Fibroblast of skin of back (primary cell): ENCODE data around the gene RAMACL. TPM values are rescaled to one million over a fixed set of nuclear protein-coding genes. Genes with fewer than 3 reads are reported as not detected.
"Not testable (repeated sequence)": the region's sequence is repeated elsewhere in the genome, so short reads cannot be mapped to it uniquely, and the experiment has no call there.

ENCODE experiments used
- DNase-seq: peaks from one replicate; pipeline ENCODE4 v3.0.0-alpha.2; 2013
- polyA plus RNA-seq, 2 experiments: library from polyadenylated mRNA; unstranded; fragments of 120-200 nt; gene quantifications; one replicate each; pipeline ENCODE4 v1.2.1, GENCODE V29; 2013; ENCODE audit not compliant: insufficient read length in 2 of 2

Gene RAMACL
- polyA plus RNA-seq (2013, experiment 1 of 2; ENCODE audit: insufficient read length) = 0.10 TPM
- polyA plus RNA-seq (2013, experiment 2 of 2; ENCODE audit: insufficient read length) = not detected

DNA sequence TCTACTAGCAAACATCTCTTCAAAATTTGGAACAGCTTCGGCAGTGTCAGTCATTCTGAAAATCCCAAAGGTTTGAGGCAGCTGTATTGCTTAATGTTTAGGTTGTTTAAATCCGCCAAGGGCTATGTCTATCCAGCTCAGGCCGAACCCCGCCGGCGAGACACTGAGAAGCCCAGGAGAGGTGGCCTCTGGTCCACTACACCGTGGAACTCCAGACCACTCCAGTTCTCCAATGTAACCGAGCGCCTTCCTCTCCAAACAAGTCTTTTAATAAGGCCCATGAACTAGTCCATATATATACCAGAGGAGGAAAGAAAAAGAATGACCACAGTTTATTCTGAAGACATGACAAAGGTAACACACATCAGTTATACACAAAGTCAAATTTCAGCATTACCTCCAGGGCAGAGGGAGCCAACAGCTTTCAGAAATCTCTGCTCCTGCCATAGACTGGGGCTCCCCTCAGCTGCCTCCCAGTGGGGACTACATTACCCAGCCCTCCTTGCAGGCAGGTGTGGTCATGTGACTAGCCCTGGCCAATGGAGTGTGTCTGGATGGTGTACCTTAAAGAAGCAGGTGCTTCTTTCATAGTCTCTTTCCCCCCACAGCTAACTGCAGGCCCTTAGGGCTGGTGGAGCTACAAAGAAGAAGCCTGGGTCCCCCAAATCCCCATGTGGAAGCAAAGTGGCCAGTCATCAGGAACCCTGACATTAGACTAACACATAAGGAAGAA lies at the start of gene RAMACL:
Gene RAMACL, minus strand, starts transcription at position 255 of the 733 bp plus-strand sequence. Its CDS starts 201 bp downstream, at position 54.
- no peak for DNase-seq

DNA sequence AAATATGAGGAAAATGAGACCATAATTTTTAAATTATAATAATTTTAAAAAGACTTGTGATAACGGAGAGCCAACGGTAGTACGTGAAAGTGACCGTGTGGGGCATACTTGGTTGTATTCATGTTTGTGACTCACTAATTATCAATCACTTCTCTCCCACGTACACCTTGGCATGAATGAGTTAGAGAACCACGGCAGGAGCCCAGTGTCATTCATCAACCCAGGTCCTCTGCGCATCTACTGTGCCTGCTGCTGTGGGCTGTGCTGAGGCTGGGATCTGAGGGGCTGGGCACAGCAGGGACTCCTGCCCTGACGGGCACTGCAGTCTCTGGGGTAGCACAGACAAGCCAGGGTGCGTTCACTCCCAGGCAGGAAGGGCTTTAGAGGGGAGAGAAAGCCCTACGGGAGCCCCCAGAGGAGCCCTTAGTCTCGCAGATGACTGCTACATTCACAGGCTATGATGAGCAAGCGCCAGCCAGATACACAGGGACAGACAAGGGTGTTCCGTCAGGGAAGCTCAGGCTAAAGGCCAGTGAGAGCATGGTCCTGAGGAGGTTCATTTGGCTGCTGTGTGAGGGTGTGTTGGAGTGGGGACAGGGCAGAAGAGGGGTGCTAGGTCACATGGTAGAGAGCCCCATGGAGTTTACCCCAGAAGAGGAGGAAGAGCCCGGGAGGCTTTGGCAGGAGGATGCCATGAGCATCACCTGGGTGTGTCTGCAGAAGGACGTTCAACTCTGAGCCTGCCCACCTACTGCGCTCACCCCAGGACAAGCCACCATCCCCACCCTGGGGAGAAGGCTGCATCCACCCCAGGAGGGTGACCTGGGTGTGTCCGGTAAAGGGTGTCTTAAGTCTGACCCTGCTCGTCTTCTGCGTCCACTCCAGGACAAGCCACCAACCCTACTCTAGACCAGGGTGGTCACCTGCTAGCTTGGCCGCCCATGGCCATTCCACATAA lies 48.8 kb upstream of the RAMACL start:
- DNase-seq = no peak

DNA sequence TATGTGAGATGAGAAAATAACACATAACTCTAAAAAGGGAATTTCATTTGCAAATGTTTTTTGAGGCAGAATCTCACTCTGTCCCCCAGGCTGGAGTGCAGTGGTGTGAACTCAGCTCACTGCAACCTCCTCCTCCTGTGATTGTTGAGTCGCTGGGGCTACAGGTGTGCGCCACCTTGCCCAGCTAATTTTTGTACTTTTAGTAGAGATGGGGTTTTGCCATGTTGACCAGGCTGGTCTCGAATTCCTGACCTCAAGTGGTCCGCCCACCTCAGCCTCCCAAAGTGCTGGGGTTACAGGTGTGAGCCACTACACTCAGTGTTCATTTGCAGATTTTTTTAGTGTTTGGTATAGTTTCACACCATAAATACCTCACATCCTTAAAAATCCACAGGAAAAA lies 48.1 kb upstream of the RAMACL start:
- DNase-seq = not testable (repeated sequence)

DNA sequence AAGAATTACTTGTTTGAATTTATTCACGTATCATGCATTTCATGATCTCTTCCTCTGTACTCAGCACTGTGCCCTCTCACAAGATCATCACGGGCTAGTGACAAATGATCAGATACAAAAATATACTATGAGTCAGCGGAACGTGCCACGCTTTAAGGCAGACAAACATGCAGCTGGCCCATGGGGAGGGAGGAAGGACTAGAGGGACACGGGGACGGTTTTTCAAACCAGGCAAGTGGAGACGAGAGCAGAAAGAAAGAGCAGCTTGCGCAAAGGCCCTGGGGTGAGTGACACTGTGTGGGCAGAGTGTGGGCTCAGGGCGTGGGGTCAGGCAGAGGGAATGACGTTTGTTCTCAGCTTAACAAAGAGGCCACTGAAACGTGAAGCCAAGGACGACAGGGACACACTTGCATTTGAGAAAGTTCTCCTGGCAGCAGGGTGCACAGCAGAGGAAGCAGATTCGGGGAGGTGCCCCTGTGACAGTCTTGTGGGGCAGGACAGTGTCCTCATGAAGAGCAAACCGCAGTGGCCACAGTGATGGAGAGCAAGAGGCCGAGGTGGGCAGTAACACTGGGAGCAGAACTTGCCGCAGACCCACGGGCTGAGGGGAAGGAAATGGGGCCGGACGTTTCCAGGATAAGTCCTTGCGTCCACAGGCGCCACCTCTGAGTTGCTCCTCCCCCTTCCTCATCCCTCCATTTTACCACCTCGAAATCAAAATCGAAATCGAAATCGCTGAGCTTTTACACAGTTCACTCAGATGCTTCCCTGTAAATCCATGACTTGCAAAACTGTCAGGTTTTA lies 47.5 kb upstream of the RAMACL start:
- DNase-seq = peak; percentile 73

DNA sequence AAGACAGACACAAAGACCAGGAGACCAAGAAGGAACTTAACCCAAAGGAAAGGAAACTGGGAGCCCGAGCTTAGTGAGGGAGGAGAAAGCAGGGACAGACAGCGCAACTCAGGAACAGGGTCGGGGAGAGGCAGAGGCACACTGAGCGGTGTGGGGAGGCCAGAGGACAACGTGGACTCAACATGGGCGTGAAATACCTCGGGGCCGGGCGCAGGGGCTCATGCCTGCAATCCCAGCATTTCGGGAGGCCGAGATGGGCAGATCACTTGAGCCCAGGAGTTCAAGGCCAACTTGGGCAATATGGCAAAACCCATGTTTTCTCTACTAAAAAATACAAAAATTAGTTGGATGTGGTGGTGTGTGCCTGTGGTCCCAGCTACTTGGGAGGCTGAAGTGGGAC lies 46.3 kb upstream of the RAMACL start:
- no peak for DNase-seq

DNA sequence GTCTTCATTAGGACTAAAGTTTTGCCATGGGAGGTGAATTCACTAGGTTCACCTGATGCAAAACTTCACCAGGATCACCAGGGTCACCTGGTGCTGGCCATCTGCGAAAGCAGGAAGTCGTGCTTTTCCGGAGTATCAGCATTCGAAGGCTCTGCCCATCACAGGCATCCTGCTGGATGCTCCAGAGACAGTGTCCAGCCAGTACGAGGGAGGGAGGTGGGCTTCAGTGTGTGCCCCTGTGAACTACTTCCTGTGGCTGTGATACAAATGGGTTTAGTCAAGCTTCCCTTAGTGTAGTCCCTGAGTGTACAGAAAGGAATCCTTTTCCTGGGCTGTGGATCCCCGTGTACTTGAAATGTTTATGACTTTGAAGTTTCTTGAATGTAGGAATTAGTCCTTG lies 44.0 kb upstream of the RAMACL start:
- no peak for DNase-seq

DNA sequence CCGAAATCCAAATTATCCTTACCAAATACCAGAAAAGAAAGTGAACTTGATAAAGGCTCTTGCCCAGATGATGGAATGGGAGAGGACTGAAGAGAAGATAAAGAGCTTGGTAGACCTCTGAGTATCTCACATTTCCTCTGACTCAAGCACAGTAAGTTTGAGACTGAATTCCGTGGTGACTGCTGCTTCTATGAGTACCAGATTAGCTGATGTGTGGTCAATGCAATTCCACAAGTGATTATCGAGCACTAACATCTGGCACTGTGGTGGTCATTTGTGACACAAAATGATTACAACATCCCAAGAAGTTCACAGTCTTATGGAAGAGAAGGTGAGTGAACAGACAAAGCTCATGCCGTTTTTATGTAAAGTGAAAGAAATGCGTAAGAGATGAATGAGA lies 43.1 kb upstream of the RAMACL start:
- peak; percentile 78 for DNase-seq

DNA sequence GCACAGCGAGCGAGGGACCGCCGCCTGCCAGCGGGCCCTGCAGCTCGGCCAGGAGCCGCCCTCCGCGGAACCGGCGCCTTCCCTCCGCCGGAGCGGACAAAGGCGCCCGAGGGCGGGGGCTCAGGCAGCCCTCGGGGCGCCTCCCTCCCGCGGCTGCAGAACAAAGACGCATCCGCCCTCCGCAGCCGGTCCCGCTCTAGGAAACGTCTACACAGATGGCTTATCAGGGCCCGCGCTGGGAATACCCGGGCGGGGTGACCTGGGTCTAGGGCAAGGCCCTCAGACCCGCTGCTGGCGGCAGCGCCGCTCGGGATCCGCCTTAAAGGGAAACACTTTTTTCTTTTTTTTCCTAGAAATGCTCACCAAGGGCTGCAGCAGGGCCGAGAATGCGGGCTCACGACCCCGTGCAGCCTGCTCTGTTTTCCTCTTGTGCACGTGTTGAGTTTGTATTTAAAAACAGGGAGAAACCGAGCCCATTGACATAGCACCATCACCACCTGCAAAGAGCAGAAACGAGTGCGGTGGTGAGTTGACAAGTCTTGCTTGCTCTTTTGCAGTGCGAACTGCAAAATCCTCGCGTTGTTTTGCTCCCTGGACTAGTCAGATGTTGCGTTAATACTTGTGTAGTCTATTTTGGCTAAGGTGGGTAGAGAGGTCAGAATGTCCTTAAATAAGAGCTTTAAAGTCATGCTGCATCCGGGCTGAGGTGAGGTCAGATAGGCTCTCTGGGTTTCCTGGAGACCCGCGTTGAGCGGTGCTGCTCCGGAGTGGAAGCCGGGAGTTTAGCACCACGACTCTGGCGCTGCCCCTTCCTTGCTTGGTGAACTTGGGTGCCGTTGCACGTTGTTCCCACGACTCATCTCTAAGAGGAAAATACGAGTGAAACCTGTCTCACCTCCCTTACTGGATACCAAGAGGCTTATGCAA lies 41.7 kb upstream of the RAMACL start:
- peak; percentile 62 for DNase-seq

DNA sequence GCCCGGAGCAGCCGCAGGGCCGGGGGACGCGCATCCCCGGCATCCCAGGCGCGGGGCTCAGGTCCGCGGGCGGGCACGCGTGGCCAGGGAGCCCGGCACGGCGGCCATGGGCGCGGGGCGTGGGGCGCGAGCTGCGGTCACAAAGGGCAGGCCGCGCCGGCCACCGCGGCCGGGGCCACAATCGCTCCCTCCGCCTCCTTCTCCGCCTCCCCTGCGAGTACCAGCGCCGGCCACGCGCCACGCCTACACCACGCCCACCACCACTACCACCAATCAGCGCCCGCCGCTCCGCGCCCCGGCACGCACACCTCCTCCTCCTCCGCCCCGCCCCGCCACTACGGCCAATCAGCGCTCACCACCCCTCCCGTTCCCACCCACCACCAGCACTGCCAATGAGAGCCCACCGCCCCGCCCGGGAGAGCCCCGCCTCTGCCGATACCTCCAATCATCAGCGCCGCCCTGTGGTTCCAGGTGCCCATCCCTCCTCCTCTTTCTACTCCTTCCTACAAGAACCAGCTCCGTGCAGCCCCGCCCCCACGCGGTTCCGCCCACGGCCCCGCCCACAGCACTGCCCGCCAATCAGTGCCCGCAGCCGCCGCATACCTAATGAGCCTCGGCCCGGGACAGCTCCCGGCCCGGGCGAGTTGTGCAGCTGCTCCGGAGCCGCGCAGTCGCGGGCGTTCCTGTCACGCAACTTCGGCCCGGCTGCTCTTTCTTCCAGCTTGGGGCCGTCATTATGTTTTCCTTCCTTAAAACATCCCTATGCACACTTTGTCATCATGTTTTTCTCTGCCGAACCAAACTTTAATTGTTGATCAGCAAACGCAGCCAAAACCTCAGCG lies 40.8 kb upstream of the RAMACL start, which contains the start of gene RPS6KA2:
Gene RPS6KA2, minus strand, starts transcription at position 219 of the 842 bp plus-strand sequence. CDS start 232 bp downstream, outside the sequence.
- peak; percentile 99 for DNase-seq

DNA sequence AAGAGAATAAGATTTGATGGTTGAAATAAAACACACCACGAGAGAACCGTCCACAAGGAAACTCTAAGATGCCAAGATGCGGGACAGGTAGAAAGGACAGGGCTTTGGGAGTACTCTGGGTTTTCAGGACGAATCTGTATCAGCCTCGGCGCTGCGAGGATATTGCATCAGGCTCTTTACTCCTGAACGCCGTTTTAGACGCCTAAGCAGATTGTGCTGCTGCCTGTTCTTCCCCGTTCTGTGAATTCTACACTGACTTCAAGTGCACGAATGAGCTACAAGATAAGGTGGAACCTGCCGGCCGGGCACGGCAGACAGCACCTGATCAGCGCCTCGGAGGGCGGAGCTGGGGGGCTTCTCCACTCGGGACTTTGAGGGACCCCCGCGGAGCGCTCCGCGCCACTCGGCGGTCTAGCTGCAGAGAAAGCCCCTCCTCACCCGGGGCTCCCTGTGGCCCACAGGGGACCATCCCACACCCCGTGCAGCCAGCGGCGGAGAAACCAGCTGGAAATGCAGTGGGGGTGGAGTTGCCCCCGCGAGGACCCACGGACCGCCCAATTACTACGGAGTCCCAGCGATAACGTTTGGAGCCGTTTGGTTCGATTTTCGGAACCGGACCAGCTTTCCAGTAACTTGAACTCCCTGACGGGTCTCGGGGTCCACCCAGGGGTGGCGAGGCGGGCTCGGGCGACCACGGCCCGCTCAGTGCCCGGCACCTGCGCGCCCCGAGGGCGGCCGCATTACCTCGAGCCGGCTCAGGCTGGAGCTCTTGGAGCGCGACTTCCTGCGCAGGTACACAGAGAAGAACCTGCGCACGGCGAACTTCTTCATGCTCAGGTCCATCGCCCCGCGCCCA lies 39.9 kb upstream of the RAMACL start:
- DNase-seq = peak; percentile 50

DNA sequence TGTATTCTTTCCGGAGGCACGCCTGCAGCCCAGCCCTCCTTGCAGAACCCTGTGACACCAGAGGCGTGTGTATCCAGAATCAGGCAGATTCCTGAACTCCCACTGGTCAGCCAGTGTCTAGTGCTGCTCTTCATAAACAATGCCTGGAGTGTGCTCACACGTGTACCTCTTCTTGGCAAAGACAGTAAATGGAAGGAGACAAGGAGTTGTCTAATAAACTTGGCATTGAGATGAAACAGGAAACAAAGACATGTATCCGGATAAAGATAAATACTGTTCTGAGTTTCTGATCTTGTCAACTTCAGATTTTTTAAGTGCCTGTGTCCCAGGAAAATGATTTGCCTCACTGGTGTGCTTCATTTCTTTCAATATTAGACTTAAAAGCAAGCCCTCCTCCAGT lies 38.9 kb upstream of the RAMACL start:
- DNase-seq = peak; percentile 73

DNA sequence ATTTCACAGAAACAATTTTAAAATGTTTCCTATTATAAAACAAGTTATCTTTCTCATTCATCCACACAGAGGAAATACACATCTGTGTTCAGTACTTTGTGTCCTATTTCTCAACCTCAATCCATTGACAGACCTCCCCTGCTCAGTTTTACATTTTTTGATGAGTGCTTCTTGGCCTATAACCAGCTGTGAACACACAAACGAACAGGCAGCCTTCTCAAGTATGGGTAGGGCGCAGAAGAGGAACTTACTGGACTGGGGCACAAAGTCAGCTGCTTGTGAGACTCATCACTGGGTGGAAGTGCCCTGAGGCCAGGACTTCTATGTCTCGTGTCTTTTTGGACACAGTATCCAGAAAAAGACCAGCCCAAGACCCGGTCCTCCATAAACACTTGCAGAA lies 37.8 kb upstream of the RAMACL start:
- DNase-seq = peak; percentile 84

DNA sequence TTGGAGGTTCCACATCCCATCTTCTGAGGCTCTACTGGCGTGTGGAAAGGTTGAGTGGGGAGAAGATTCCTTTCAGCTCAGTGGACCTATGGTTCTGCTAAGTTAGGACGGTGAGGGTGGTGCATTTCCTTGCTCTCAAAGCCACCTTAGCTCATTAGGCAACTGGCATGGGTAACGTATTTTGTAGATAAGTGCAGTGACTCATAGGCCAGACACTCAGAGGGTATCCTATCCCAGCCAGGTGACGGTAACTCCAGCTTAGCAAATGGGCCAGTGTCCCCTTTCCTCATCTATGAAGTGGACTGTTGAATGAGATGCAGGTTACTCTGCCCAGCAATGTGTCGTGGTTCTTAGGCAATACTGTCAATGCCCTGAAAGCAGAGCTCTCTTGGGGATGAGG lies 36.8 kb upstream of the RAMACL start:
- no peak for DNase-seq

DNA sequence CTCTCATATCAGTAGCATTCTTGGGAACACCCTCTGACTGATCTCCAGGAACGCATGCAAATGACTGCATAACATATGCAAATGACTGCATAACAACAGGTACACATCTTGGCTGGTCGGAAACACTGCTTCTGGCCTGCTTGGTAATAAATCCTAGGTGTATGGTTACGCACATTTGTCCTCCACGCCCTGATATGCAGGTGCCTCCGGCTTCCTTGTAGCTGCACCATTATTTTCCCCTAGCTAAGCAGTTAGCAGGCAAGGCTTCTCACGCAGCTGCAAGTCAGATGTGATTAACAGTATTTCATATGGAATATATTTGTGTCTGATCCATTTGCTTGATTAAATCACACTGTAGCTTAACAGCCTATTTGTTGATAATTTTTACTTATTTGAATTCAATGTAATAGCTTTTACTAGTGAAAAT lies 34.6 kb upstream of the RAMACL start:
- no peak for DNase-seq

DNA sequence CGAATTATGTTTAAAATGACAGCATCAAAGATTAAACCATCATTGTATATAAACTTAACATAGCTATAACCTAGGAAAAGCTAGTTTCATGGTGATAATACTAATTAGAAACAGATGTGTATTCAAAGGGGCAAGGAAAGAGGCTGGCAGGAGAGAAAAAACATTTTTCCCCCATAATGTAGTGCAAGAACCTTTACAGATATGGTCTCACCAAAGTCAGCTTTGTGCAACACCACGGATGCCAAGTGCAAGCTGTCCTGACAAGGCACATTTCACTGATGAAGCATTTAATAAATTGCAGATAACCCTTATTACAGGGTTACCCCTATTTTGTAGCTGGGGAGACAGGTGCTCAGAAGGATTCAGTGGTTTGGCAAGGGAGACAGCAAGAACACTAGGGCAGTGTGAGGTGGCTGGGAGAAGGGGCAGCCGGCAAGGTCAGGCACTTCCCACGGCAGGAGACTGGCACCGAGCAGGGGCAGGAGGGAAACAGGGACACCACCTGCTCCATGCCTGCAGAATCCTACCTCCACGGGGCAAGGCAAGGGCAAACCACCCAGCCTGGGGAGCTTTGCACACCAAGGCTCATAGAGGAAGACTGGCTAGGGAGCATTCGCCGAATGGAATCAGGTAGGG lies 34.1 kb upstream of the RAMACL start:
- no peak for DNase-seq

DNA sequence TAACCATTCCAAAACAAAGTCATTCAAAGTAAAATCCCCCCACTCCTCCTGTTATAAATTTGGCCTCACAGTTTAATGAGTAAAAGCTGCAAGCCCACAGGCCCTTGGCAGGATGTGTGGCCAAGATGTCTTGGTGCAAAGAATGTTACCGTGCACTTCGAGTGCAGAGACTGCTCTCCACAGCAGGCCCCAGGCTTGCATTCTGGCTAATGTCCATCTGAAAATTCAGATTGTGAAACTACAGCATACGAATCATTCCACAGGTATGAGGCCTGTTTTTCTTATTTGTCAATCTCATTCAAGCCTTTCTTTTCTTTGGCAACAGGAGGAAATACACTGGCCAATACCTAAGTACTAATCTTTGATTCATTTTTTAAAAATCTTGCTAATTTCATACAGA lies 33.4 kb upstream of the RAMACL start:
- DNase-seq = peak; percentile 98

DNA sequence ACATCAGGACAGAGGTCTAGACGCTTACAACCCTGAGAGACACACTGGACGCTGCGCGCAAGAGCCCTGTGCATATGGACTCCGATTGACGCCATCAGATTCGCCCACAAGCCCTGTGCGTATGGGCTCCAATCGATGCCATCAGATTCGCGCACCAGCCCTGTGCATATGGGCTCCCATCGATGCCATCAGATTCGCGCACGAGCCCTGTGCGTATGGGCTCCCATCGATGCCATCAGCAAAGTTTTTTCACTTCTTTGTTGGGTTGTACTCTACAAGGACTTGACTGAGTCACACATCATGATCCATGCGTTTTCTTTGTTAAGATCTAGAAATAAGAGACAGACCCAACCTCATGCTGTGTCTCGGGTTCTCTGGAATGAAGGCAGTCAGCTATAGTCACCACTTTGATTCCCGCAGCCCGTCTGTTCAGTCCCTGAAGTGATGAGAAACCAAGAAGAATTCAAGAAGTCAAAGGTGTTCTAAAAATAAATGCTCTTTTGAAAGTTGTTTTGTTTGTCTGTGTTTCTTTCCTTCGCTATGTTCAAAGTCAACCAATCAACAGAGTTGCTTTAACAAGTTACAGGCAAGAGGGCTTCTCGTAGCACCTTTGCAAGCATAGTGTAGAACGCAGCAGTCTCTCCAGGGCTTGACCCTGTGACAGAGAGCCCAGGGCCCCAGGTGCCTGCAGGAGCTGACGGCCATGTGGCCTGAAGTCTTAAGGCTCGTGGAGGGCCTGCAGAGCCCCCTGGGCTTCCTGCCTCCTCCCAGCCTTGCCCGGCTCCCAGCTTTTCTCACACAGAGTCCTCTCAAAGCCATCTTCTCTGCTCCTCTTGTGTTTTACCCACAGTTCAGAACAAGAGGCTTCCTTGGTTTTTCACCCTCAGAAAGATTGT lies 32.6 kb upstream of the RAMACL start:
- peak; percentile 96 for DNase-seq

DNA sequence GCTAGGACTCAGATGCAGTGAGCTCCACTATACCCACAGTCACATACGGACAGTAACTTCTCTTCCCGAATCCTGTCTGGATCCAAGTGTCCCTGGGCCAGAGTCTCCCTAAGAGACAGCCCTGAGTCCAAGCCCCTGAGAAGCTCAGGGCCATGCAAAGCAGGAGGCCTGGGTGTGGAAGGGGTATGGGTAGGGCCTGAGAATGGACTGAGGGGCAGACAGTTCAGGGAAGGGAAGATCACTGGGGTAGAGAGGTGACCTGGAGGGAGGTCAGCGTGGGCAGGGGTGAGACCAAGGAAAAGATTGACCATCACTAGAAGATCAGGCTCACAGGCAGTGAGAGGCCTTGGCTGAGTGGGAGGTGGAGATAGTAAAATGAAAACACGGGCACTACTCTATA lies 31.8 kb upstream of the RAMACL start:
- no peak for DNase-seq
